Stimulated activated CD8-positive, alpha-beta memory T cell treated with anti-CD3 and anti-CD28 coated beads, Interleukin-7, amount 100 ng/mL, for 1 hour (primary cell): ENCODE measurements around the gene TRIM22.
"Not testable (repeated sequence)": the region's sequence is repeated elsewhere in the genome, so short reads cannot be mapped to it uniquely, and the experiment has no call there.

ENCODE experiments used
- DNase-seq, 2 donors: peaks; one replicate each; pipeline ENCODE4 v3.0.0-alpha.2; 2020; ENCODE audit warnings: low read depth in 2 of 2

TRIM22 gene

DNA sequence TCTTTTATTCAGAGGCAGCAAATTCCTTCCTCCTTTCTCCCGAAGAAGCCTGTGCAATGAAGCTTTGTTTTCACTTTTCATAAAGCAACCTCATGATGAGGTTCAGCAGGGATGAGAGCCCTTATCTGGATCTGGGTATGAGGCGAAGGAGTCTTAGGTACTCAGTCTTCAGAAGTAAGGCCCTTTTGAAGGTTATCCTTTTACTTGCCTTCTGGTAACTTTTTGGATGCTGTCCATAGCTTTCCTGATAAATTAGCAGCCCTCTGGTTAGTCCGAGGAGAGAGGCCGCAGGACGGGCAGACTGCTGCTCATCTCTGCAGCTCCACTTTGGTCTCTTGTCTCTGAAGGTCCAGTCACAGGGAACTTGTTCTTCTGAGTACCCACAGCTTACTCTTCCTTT, 1.1 kb downstream of the TRIM22 start:
- DNase-seq: no peak

DNA sequence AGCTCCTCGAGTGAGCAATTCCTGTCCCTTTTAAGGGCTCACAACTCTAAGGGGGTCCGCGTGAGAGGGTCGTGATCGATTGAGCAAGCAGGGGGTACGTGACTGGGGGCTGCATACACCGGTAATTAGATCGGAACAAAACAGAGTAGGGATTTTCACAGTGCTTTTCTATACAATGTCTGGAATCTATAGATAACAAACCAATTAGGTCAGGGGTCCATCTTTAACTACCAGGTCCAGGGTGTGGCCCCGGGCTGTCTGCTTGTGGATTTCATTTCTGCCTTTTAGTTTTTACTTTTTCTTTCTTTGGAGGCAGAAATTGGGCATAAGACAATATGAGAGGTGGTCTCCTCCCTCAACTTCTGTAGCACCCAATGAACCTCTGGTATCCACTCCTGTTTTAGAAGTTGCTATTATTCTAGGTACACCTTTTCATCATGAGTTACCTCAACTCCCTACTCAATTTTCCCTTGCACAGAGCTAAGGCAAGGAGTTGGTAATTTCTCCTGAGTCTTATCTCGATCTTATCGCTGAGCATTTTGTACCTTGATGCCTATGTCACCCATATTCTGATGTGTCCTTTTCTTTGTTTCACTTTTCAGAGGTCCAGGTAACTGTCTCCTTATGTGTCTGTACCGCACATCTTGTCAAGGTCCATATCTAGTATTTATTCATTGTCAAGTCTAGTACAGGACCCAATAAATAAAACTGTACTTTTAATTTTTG, 1.8 kb downstream of the TRIM22 start:
- DNase-seq: not testable (repeated sequence)

DNA sequence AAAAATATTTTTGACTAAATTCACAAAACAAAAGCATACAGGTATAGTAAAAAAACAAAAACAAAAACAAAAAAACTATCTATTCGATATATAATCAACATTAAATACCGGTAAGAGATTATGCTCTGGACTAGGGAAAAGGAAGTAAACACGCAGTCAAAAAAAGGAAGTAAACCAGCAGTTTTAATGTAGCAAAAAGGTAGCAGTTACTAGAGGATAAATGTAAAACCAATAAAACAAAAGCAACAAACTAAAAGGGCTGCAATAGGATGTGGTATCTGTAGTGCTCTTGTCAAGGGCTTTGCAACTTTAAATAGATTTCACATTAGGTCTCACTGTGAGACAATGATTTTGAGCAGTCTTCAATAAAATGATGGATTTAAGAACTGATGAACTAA, 2.4 kb downstream of the TRIM22 start:
- no peak for DNase-seq

DNA sequence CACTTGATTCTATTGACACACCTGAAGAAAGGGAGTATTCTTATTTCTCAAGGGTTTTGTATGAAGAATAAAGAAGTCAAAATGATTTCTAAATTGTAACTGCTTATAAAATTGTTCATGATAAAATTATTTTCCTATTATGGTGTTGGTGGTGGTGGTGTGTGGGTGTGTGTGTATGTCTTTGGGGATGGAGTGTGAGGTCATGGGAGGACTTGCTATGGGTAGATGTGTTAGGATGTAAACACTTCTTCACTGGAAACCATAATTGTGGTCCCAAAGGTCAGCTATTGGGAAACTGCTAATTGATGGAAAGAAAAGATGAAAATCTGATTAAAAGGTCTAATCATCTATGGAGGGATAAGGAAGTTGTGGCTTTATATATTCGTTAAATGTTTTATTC, 5.1 kb downstream of the TRIM22 start:
- DNase-seq: no peak

DNA sequence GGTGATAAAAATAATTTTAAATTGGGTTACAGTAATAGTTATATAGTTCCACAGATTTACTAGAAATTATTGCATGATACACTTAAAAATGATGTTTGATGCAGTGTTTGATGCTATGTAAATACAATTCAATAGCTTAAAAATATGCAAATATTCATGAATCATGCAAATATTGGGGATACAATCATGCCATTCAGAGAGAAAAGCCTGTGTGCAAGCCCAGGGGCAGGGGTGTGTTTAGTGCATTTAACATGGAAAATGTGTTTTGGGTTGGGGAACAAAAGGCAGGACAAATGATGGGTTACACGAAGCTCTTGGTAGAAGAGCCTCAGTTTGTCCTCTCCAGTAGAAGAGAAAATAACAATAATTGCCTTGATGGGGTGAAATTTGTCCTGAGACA, 6.0 kb downstream of the TRIM22 start:
- no peak for DNase-seq

DNA sequence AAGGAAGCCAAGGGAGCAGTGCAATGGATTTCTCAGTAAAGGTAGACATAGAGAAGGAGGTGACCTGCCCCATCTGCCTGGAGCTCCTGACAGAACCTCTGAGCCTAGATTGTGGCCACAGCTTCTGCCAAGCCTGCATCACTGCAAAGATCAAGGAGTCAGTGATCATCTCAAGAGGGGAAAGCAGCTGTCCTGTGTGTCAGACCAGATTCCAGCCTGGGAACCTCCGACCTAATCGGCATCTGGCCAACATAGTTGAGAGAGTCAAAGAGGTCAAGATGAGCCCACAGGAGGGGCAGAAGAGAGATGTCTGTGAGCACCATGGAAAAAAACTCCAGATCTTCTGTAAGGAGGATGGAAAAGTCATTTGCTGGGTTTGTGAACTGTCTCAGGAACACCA, 6.6 kb downstream of the TRIM22 start:
- no peak for DNase-seq

DNA sequence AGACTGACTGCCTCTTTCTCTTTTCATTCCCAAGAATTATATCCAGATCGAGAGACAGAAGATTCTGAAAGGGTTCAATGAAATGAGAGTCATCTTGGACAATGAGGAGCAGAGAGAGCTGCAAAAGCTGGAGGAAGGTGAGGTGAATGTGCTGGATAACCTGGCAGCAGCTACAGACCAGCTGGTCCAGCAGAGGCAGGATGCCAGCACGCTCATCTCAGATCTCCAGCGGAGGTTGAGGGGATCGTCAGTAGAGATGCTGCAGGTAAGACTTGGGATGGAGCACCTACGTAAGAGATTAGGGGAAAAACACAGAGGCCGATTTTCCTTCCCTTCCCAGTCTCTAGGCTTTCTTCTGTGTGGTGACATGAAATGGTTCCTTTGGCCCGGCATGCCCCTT, 8.7 kb downstream of the TRIM22 start:
- DNase-seq: no peak

DNA sequence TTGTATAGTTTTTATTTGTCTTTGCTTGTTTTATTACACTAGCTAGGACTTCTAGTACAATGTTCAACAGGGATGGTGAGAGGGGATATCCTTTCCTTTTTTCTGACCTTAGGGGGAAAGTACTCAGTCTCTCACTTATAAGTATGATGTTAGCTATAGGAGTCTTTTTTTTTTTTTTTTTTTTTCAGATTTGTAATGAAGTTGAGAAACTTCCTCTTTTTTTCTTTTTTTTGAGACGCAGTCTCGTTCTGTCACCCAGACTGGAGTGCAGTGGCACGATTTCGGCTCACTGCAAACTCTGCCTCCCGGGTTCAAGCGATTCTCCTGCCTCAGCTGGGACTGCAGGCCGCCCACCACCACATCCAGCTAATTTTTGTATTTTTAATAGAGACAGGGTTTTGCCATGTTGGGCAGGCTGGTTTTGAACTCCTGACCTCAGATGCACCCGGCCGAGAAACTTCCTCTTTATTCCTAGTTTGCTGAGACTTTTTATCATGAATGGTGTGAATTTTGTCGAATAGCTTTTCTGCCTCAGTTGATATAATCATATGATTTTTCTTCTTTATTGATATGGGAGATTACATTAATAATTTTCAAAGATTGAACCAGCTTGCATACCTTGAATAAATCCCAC, 10.9 kb downstream of the TRIM22 start:
- no peak for DNase-seq

DNA sequence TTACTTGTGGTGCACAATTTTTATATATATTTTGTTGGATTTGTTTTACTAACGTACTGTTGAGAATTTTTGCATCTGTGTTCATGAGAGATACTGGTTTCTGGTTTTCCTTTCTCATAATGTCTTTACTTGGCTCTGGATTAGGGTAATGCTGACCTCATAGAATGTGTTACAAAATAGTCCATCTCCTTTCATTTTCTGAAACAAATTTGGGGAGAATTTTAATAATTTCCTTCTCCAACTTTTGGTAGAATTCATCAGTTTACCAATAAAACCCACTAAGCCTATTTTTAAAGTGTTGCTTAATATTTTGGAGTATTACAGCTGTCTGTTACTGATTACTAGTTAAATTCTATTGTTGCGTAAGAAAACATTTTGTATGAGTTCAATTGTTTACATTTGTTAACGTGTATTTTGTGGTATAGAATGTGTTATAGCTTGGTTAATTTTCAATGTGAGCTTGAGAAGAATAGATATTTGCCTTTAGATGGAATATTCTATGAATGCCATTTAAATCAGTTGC, 11.5 kb downstream of the TRIM22 start:
- no peak for DNase-seq

DNA sequence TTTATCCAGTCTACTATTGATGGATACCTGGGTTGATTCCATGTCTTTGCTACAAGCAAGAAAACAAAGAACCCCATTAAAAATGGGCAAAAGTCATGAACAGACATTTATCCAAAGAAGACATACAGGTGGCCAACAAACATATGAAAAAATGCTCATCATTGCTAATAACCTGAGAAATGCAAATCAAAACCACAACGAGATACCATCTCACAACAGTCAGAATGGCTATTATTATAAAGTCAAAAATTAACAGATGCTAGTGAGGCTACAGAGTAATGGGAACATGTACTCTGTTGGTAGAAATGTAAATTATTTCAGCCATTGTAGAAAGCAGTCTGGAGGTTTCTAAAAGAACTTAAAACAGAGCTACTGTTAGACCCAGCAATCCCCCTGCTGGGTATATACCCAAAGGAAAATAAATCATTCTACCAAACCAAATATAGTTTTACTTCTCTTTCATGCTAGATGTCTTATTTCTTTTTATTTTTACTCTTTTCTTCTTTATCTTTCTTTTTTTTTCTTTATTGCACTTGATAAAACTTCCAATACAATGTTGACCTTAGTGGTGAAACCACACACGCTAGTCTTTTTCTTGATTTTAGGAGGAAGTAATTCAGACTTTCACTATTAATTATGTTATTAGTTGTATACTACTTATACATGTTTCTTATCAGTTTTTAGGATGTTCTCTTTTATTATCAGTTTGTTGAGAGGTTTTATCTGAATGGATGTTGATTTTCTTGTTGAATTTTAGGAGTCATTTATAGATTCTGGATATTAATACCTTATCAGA, 14.3 kb downstream of the TRIM22 start:
- no peak for DNase-seq

DNA sequence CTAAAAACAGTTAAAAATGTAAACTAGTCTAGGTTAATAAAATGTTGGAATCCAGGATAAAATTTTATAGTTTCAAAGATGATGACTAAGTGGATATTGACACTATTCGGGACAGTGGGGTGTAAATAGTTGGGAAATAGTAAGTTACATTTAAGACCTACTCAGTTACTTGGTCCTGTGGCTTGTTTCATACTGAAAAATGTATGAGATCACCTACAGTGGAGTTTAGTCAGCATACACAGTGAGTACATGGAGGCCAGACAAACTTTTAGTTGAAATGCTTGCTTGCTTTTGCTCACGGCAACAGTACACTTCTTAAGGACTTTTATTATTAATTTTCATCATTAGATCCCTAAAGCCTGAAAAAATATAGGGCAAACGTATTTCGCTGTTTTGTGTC, 16.1 kb downstream of the TRIM22 start:
- no peak for DNase-seq

DNA sequence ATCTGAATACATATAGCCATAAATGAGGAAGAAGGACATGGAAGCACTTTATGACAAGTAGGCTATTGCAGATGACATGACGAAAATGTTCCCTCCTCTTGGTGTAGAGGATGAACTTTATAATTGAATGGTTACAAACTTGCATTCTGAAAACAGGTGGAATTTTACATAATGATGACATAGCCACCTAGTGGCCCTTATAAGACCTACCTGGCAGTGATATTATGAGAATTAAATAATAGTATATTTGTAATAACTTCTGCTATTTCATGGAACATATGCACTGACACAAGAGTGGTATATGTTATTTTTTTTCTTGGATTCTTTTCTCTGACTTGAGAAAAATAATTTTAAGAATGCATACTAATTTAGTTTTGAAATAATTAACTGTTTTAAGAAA, 22.9 kb downstream of the TRIM22 start:
- DNase-seq: no peak

DNA sequence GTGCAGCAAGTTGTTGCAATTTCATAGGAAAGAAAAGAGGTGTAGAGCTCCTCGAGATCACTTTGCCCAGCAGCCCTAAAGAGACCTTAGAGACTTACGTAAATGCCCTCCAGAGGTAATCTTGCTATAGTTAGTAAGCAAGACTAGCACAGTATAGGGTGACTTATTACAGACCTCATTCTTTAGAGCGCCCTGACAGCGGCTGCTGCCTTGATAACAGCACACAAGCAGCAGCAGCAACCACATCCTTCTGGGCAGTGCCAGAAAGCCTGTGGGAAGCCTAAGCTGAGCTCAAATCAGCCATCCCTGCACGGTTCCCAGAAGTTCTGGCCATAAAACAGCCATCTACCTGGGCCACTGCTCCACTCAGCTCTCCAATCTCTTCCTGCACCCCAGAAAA, 24.1 kb downstream of the TRIM22 start:
- DNase-seq: no peak

DNA sequence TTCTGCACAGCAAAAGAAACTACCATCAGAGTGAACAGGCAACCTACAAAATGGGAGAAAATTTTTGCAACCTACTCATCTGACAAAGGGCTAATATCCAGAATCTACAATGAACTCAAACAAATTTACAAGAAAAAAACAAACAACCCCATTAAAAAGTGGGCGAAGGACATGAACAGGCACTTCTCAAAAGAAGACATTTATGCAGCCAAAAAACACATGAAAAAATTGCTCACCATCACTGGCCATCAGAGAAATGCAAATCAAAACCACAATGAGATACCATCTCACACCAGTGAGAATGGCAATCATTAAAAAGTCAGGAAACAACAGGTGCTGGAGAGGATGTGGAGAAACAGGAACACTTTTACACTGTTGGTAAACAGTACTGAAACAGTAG, 26.9 kb downstream of the TRIM22 start:
- not testable (repeated sequence) for DNase-seq

DNA sequence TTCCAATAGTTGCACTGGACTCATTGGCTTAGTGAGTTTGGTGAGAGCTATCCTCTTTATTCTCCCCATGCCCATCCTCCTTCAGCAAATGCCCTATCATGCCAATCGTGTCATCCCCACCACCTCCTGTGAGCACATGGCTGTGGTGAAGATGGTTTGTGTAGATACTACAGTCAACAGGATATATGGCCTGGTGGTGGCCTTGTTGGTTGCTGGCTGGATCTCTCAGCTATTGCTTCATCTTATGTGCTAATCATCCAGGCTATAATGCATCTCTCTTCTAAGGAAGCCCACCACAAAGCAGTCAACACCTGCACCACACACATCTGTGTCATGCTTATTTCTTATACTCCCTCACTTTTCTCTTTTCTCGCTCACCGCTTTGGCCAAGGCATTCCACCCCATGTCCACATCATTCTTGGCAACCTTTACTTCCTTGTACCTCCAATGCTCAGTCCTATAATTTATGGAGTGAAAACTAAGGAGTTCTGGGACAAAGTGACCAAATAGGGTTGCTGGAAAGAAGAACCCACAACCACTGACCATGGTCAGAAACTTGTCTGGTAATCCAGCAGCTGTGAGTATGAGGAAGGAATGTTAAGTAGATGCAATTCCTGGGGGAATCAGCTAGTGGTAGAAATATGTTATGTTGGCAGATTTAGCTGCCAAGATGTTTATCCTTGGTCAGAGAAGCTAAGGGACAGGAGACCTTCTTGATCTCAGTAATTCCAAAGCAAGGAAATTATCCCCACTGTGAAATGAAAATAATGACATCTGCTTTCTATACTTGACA, 30.3 kb downstream of the TRIM22 start:
- DNase-seq: no peak

DNA sequence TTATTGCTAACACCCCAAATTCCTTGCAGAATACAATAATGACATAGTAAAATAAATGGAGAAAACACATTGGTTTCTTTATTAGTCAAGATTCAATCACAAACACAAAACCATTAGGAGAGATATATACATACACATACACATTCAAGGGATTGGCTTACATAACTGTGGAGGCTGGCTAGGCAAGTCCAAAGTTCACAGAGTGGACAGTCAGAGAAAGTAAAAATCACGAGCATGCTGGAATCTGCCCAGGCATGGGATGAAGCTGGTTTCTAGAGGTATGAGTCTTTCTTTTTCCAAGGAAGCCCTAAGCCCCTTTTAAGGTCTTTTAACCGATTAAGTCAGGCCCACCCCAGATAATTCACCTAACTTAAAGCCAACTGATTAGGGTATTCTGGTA, 33.0 kb downstream of the TRIM22 start:
- no peak for DNase-seq

DNA sequence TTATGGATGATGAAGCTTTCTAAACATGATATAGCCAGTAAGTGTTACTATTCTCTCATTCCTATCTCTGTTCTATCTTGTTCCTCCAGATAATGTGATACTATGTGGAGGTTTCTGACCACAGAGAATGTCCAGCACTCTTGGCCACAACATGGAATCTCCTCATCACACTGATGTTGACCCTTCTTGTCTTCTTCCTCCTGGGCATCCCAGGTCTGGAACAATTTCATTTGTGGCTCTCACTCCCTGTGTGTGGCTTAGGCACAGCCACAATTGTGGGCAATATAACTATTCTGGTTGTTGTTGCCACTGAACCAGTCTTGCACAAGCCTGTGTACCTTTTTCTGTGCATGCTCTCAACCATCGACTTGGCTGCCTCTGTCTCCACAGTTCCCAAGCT, 36.8 kb downstream of the TRIM22 start:
- DNase-seq: no peak

DNA sequence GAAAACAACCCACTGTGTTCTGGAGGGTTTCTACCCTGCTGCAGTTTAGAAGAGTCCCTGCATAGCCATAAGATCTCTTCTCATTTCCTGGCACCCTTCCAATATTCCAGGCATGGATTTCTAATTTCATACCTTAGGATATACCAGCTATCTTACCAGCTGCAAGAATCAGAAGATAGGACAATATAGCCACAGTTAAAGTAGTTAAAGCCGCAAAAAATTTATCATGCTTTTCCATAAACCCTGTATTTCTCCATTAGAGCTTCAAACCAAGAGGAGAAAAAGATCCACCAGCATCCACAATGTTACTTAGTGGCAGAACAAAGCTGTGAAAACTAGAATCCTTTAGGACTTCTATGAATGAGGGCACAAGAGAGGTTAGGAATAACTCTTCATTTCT, 38.1 kb downstream of the TRIM22 start:
- no peak for DNase-seq

DNA sequence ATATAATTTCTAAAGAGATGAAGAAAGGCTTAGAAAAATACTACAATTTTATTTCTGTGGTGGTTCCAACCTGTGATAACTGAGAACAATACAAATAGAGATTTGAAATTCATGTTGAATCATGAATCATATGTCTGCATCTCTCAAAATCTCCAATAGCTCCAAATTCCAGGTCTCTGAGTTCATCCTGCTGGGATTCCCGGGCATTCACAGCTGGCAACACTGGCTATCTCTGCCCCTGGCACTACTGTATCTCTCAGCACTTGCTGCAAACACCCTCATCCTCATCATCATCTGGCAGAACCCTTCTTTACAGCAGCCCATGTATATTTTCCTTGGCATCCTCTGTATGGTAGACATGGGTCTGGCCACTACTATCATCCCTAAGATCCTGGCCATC, 46.8 kb downstream of the TRIM22 start, which contains the start of gene OR56B1:
Gene OR56B1 (plus strand): TSS at position 53 of the 400 bp plus-strand sequence. CDS start 69 bp downstream, at position 122.
- DNase-seq: no peak

DNA sequence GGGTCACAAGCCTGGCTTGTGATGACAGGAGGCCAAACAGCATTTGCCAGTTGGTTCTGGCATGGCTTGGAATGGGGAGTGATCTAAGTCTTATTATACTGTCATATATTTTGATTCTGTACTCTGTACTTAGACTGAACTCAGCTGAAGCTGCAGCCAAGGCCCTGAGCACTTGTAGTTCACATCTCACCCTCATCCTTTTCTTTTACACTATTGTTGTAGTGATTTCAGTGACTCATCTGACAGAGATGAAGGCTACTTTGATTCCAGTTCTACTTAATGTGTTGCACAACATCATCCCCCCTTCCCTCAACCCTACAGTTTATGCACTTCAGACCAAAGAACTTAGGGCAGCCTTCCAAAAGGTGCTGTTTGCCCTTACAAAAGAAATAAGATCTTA, 47.5 kb downstream of the TRIM22 start:
- DNase-seq: no peak

DNA sequence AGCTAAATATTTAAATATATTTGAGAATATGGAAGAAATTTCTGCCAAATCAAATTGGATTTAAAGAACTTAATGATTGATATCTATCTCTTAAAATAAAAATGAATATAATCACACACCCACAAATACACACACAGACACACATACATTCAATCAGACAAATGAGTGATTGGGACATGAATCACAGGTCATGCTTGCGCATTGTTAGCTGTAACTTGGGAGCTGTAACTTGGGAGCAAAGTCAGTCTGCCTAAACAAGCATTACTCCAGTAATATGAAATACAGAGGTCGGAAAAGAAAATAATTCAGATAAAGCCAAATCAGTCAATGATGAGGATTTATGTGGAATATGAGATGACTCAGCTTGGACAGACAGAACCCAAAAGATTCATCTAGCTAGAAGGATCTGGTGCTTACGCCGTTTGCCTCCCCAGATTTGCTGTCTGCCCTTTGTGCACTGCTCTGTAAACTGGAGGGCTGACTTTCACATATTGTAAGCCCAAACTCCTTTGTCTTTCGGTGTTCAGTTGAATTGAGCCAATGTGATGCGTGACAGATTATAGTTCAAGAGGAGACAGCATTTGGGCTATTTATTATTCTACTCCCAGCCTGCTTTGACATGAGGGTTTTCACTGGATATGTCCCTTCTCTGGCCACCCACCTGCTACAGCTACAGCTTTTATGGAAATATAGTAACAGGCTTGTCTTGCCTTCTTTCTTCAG, 48.2 kb downstream of the TRIM22 start:
- no peak for DNase-seq
